VCaP (cell line): ENCODE results near the gene OR2S2.

ENCODE experiments used
- H3K27ac ChIP-seq: fragments of 450-650 bp; 2 replicates; pipeline ENCODE4 v1.5.1; 2017
- TF ChIP-seq, protein P1 (sequence below): fragments of 450-650 bp; conservative IDR thresholded peaks from 2 replicates; pipeline ENCODE4 v1.5.1; 2017; ENCODE audit warnings: mild to moderate bottlenecking, moderate library complexity

OR2S2 gene

DNA sequence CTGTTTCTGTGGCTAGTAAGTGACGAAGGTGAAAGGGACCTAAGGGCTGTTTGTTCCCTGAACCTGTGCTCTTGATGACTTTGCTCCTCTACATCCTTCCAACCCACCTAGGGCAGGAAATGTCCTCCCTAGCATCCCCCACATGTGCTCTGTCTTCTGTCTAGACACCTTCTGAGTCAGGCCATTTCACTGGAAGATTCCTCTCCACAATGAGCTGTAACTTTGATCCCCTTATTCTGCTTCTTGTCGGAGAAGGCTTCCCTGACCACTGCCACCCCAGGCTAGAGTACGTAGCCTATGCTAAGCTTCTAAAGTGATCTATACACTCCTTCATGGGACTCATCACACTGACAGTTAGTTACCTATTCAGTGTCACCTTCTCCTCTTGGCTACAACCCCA, 27.0 kb downstream of the OR2S2 start:
- H3K27ac ChIP-seq, result no peak overlapping the region
- TF ChIP-seq, protein P1, sequence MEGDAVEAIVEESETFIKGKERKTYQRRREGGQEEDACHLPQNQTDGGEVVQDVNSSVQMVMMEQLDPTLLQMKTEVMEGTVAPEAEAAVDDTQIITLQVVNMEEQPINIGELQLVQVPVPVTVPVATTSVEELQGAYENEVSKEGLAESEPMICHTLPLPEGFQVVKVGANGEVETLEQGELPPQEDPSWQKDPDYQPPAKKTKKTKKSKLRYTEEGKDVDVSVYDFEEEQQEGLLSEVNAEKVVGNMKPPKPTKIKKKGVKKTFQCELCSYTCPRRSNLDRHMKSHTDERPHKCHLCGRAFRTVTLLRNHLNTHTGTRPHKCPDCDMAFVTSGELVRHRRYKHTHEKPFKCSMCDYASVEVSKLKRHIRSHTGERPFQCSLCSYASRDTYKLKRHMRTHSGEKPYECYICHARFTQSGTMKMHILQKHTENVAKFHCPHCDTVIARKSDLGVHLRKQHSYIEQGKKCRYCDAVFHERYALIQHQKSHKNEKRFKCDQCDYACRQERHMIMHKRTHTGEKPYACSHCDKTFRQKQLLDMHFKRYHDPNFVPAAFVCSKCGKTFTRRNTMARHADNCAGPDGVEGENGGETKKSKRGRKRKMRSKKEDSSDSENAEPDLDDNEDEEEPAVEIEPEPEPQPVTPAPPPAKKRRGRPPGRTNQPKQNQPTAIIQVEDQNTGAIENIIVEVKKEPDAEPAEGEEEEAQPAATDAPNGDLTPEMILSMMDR, result no peak

DNA sequence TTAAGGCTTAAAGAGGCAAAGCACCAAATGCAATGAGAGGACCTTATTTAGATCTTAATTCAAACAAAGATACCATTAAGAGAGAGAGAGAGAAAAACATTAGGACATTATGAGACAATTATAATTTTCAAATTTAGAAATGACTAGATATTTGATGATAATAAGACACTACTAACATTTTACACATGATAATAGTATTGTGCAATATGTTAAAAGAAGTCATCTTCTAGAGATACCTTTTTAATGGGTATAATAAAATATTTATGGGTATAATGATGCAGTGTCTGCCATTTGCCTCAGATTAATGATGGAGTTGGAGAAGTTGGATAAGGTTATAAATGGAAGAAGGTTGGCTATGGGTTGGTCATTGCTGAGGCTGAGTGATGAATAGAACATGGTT, 27.4 kb downstream of the OR2S2 start:
- no peak overlapping the region for H3K27ac ChIP-seq
- TF ChIP-seq, protein P1, result no peak

- TF ChIP-seq, protein P1, result no peak
- no peak overlapping the region for H3K27ac ChIP-seq
These were observed 28.6 kb downstream of the OR2S2 start for GRCh38 chr9:35929453-35929718.

DNA sequence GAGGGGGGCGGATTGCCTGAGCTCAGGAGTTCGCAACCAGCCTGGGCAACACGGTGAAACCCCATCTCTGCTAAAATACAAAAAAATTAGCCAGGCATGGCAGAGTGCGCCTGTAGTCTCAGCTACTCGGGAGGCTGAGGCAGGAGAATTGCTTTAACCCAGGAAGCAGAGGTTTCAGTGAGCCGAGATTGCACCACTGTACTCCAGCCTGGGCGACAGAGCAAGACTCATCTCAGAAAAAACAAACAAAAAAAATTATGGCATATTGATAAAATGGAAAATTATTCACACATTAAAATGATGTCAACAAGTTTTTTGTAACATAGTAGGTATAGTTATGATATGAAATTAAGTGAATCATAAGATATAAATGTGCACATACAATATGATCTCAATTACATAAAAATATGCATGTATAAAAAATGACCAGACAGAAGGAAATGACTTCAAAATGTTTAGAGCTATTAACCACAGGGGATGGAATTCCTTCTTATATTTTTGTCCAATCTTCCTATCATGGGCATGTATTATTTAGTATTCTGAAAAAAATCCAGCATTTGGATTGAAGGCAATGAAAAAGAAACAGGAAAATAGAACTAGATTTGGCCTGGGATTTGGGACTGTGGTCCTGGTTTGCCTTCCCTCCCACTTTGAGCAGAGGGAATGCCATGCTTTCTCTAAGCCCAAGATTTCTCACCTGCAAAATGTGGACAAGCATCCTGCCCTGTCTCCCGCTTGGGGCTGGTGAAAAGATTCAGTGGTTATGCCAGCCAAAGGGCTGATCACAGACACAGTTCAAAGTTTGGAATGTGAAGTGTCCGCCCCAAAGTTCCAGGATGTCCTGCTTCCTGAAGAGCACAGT, 29.1 kb downstream of the OR2S2 start:
- TF ChIP-seq, protein P1, result no peak
- H3K27ac ChIP-seq, result no peak overlapping the region

GRCh38 chr9:35923927-35924763, 33.8 kb downstream of the OR2S2 start:
- peak overlapping the region; percentile 48 for H3K27ac ChIP-seq
- TF ChIP-seq, protein P1, result no peak

DNA sequence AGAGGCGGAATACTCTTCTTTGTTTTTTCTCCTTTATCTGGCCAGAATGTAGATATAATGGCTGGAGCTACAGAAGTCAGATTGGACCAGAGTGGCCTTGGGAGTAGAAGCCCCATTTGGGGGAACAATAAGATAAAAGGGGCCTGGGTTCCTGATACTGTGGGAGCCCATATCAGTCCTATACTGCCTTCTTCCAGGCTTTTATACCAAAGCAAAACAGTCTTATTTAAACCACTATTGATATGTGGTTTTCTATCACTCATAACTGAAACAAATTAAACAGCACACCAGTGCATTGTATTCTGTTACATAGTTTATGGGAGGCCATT, 34.4 kb downstream of the OR2S2 start:
- H3K27ac ChIP-seq, result peak overlapping the region; percentile 48
- TF ChIP-seq, protein P1, result no peak

DNA sequence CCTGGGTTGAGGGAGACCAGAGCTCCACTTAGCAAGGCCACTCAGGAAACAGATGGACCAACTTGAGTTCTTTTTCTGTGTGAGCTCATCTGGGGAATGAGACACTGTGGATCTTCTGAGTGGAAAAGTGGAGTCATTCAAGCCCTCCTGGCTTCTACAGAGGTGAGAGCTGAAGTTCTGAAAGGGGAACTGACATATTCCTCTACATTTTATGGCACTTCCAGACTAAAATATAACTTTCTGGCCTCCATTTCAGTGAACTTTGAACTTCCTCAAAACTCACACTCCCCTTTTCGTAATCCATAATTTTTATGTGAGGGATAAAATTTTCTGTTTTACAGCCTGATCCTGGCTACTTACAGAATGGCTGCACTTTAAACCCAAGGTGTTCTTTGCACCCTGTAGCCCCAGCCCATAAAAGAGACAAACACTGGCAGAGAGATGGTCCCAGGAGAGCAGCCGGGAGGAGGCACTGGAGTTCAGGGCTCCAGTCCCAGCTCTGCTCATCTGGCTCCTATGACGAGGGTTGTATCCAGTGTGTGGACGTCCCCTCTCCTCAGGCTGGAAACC, 37.8 kb downstream of the OR2S2 start:
- H3K27ac ChIP-seq, result peak overlapping the region; percentile 66
- TF ChIP-seq, protein P1, result no peak
